Vagina (tissue), 2 donors: ENCODE data around the gene CRISPLD2.

ENCODE experiments used
- CTCF ChIP-seq, 3 experiments: fragments of 450-650 bp in 2 of 3; fragments of 200-600 bp in 1 of 3; sonication (generic) in 1 of 3; IDR thresholded peaks; one replicate each; pipeline ENCODE4 v1.5.1; 2017 to 2019; ENCODE audit warnings: antibody characterized with exemption in 3 of 3, mild to moderate bottlenecking in 2 of 3, moderate library complexity in 2 of 3
- POLR2A ChIP-seq, 2 donors: fragments of 450-650 bp; IDR thresholded peaks; one replicate each; pipeline ENCODE4 v1.6.1; 2017; ENCODE audit warnings: antibody characterized with exemption in 2 of 2, mild to moderate bottlenecking in 2 of 2, moderate library complexity in 2 of 2
- POLR2AphosphoS5 ChIP-seq, 2 donors: sonication (generic); formaldehyde crosslinking; IDR thresholded peaks; one replicate each; pipeline ENCODE4 v1.9.0; 2017; ENCODE audit warnings: antibody characterized with exemption in 2 of 2, mild to moderate bottlenecking in 2 of 2, low read depth in 1 of 2; ENCODE audit not compliant: insufficient read depth in 1 of 2

GRCh38 chr16:84834403-84834772, 14.6 kb downstream of the CRISPLD2 start:
- no peak for TF ChIP-seq CTCF (IDR thresholded peaks at IDR 0.05)
- TF ChIP-seq POLR2AphosphoS5 (IDR thresholded peaks at IDR 0.05; ENCODE audit: insufficient read depth in 1 of 2, low read depth in 1 of 2) = no peak
- no peak for TF ChIP-seq POLR2A (IDR thresholded peaks at IDR 0.05)
